Skeletal muscle cell (primary cell): ENCODE measurements around the gene AIP.
"Not testable (repeated sequence)": the region's sequence is repeated elsewhere in the genome, so short reads cannot be mapped to it uniquely, and the experiment has no call there.

Experiments
- DNase-seq: peaks from one replicate; pipeline ENCODE4 v3.0.0-alpha.2; 2010; ENCODE audit warnings: low read depth
- H3K4me3 ChIP-seq: 2 replicates; pipeline ENCODE4 v1.5.1; 2011; ENCODE audit warnings: low read depth, mild to moderate bottlenecking, control low read depth, low read length, moderate library complexity

The AIP gene

GRCh38 chr11:67466962-67467771, 15.7 kb upstream of the AIP start:
- DNase-seq, result no peak
- H3K4me3 ChIP-seq, result no peak overlapping the region

- H3K4me3 ChIP-seq, result peak overlapping the region; percentile 81
- DNase-seq, result no peak
Measured at GRCh38 chr11:67468056-67468455, 14.8 kb upstream of the AIP start.

DNA sequence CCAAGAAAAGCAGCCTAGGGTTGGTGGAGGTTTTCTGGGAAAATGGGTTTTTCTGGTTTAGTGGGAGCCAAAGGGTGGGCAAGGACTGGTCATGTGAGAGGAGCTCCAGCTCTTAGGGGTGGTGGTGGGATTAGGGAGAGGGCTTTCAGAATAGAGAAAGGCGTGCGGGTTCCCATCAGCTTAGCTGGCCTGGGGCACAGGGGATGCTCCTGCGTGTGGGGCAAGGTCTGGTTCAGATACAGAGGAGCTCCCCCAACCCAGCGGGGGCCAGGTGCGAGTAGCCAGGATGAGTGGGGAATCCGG, 14.4 kb upstream of the AIP start:
- peak overlapping the region; percentile 81 for H3K4me3 ChIP-seq
- DNase-seq, result no peak

GRCh38 chr11:67468759-67469507, 13.9 kb upstream of the AIP start, which contains the start of gene TMEM134:
Gene TMEM134, minus strand, starts transcription at chr11:67469251. Its CDS starts 59 bp downstream, at chr11:67469192.
- DNase-seq, result peak; percentile 64
- peak within 1 kb of the TSS; percentile 81 for H3K4me3 ChIP-seq

DNA sequence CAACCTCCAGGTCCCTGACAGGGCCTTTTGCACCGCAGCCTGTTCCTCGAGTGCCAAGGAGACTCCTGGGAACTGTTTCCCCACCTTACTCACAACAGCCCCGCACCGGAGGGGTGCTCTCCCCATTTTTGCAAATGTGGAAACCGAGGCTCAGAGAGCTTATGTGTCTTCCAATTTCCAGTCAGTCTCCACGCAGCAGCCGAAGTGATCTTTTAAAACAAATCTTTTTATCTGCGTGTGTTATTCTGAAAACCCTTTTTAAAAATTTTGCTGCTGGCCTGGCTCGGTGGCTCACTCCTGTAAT, 13.4 kb upstream of the AIP start:
- DNase-seq, result no peak
- peak overlapping the region; percentile 81 for H3K4me3 ChIP-seq

GRCh38 chr11:67470337-67471002, 12.4 kb upstream of the AIP start:
- no peak overlapping the region for H3K4me3 ChIP-seq
- DNase-seq, result no peak

GRCh38 chr11:67472882-67473281, 9.9 kb upstream of the AIP start:
- no peak overlapping the region for H3K4me3 ChIP-seq
- no peak for DNase-seq

DNA sequence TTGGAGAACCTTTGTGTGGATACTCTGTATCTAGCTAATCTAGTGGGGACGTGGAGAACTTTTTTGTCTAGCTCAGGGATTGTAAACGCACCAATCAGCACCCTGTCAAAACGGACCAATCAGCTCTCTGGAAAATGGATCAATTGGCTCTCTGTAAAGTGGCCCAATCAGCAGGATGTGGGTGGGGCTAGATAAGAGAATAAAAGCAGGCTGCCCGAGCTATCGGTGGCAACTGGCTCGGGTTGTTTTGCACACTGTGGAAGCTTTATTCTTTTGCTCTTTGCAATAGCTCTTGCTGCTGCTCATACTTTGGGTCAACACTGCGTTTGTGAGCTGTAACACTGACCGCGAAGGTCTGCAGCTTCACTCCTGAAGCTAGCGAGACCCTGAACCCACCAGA, 6.1 kb upstream of the AIP start:
- not testable (repeated sequence) for DNase-seq, H3K4me3 ChIP-seq

DNA sequence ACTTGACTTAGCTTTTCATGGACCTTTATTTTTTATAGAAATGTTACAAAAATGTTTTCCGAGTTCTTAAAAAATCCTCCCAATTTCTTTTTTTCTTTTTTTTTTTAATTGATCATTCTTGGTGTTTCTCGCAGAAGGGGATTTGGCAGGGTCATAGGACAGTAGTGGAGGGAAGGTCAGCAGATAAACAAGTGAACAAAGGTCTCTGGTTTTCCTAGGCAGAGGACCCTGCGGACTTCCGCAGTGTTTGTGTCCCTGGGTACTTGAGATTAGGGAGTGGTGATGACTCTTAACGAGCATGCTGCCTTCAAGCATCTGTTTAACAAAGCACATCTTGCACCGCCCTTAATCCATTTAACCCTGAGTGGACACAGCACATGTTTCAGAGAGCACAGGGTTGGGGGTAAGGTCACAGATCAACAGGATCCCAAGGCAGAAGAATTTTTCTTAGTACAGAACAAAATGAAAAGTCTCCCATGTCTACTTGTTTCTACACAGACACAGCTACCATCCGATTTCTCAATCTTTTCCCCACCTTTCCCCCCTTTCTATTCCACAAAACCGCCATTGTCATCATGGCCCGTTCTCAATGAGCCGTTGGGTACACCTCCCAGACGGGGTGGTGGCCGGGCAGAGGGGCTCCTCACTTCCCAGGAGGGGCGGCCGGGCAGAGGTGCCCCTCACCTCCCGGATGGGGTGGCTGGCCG, 5.3 kb upstream of the AIP start:
- DNase-seq, H3K4me3 ChIP-seq: not testable (repeated sequence)

GRCh38 chr11:67482275-67482826, 475 bp upstream of the AIP start:
- DNase-seq, result no peak
- peak overlapping the region; percentile 64 for H3K4me3 ChIP-seq

- H3K4me3 ChIP-seq, result peak overlapping the region; percentile 64
- no peak for DNase-seq
Measured at GRCh38 chr11:67483831-67484665, 1.2 kb downstream of the AIP start.

DNA sequence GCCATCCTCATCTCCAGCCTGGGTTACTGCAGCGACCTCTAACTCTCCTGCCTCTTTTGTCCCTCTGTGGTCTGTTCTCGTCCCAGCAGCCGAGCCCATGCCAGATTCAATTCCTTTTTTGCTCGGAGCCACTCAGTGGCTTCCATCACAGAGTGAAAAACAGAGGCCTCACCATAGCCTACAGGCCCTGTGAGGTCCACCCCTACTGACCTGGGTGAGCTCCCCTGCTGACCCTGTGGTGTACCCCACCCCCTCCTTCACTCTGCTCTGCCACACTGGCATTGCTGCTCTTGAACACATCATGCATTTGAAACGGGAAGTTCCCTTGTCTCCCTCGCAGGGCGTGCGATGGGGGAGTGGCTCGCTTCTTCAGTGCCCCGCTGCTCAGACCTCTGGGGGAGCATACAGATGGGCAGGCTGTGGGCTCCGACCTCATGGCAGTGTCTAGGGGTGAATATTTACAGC, 2.1 kb downstream of the AIP start:
- DNase-seq, result no peak
- H3K4me3 ChIP-seq, result no peak overlapping the region

- DNase-seq, H3K4me3 ChIP-seq: not testable (repeated sequence)
Measured at GRCh38 chr11:67485873-67486361, 3.1 kb downstream of the AIP start.

DNA sequence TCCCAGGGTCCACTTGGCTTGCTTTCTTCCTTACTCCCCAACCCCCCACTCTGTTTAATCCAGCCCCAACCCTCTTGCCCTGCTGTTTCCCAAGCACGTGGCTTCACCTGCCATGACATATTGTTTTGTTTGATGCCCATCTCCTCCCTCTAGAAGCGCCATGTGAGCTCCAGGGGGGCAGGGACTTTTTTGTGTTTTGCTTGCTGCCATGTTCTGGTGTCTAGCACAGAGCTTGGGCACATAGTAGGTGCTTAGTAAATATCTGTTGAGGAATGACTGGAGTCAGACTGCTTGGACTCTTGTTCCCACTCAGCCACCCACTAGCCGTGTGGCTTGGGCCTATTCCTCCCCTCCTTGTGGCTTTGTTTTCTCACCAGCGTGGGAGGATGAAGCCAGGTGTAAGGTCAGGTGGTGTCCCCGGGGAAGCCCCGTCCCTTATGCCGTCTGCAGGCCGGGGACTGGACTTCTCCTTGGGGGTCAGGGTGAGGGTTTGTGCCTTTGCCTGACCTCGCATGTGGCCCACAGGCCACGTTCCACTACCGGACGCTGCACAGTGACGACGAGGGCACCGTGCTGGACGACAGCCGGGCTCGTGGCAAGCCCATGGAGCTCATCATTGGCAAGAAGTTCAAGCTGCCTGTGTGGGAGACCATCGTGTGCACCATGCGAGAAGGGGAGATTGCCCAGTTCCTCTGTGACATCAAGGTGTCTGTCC, 3.8 kb downstream of the AIP start:
- no peak for DNase-seq
- no peak overlapping the region for H3K4me3 ChIP-seq

DNA sequence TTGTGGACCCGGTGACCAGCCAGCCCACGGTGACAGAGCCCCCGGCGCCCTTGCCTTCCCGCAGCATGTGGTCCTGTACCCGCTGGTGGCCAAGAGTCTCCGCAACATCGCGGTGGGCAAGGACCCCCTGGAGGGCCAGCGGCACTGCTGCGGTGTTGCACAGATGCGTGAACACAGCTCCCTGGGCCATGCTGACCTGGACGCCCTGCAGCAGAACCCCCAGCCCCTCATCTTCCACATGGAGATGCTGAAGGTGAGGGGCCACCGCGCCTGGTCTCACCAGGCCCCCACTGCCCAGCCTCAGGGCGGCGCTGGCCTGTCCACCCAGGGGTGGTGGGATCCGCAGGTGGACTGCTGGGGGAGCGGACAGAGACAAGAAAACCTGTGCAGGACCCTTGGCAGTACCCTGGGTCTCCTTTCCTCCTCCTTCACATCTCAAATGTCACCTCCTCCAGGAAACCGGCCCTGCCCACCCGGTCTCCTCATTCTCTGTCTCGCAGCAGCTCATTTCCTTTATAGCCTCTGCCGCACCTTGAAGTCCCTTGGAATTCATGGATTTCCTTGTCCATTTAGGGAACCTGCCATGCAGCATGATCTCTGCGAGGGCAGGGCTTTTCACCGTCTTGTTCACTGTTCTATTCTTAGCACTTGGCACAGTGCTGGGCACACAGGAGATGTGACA, 6.5 kb downstream of the AIP start:
- DNase-seq, result no peak

DNA sequence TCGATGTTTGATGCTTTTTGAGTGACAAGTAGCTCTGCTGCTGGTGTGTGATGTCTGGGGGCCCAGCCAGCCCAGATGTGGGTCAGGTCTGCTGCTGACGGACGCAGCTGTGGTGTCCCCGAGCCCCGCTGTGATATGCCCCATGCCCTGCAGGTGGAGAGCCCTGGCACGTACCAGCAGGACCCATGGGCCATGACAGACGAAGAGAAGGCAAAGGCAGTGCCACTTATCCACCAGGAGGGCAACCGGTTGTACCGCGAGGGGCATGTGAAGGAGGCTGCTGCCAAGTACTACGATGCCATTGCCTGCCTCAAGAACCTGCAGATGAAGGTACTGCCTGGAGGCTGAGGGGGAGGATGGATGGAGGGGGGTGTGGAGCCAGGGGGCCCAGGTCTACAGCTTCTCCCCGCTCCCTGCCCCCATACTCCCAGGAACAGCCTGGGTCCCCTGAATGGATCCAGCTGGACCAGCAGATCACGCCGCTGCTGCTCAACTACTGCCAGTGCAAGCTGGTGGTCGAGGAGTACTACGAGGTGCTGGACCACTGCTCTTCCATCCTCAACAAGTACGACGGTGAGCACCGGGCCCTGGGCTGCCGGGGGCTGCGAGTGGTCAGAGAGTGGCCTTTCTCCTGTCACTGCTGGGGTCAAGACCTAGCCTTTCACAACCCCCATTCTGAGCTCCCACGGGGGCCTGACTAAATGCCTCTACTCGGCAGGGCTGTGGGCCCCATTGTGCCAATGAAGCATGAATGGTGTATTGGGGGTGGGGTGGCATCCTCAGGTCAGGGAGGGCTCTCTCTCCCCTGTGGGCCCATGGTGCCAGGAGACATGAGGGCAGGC, 7.3 kb downstream of the AIP start:
- DNase-seq, result no peak
- H3K4me3 ChIP-seq, result no peak overlapping the region

More for the DNA sequence above, 6.5 kb downstream of the AIP start:
- no peak overlapping the region for H3K4me3 ChIP-seq

DNA sequence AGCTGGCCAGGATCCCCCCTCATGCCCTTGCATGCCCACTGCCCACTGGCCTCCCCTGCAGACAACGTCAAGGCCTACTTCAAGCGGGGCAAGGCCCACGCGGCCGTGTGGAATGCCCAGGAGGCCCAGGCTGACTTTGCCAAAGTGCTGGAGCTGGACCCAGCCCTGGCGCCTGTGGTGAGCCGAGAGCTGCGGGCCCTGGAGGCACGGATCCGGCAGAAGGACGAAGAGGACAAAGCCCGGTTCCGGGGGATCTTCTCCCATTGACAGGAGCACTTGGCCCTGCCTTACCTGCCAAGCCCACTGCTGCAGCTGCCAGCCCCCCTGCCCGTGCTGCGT, 7.9 kb downstream of the AIP start:
- DNase-seq, result no peak

More for the DNA sequence above, 7.9 kb downstream of the AIP start:
- no peak overlapping the region for H3K4me3 ChIP-seq
